Gastrocnemius medialis (tissue), 4 donors: ENCODE results near the gene TMEM187. TPM values are rescaled to one million over a fixed set of nuclear protein-coding genes. Genes with fewer than 3 reads are reported as not detected.

Experiments
- ATAC-seq, 2 donors: fragments of 150-250 bp; one replicate each; pipeline ENCODE4 v1.9.1; 2016
- DNase-seq, 2 donors: peaks; one replicate each; pipeline ENCODE4 v3.0.0-alpha.2; 2019
- H3K27ac ChIP-seq, 4 donors: fragments of 200-600 bp; sonication (generic); 1 replicate in 1 of 4; 2 replicates in 3 of 4; pipeline ENCODE4 v1.5.1; 2016 to 2018; ENCODE audit warnings: mild to moderate bottlenecking in 2 of 4, moderate library complexity in 1 of 4
- H3K27me3 ChIP-seq, 3 donors: fragments of 200-600 bp; sonication (generic) in 2 of 3; 1 replicate in 1 of 3; 2 replicates in 2 of 3; pipeline versions ENCODE4 v1.5.1 to v1.6.0; 2016 to 2019; ENCODE audit warnings: mild to moderate bottlenecking in 1 of 3, moderate library complexity in 1 of 3
- H3K36me3 ChIP-seq, 2 donors: fragments of 200-600 bp; sonication (generic) in 1 of 2; one replicate each; pipeline ENCODE4 v1.5.1; 2017 to 2018
- H3K4me1 ChIP-seq, 2 donors: fragments of 200-600 bp; sonication (generic) in 1 of 2; one replicate each; pipeline ENCODE4 v1.5.1; 2016 to 2017; ENCODE audit warnings: mild to moderate bottlenecking in 2 of 2
- H3K4me3 ChIP-seq, 4 donors: fragments of 200-600 bp; sonication (generic) in 3 of 4; 1 replicate in 1 of 4; 2 replicates in 3 of 4; pipeline ENCODE4 v1.5.1; 2016 to 2019; ENCODE audit warnings: mild to moderate bottlenecking in 2 of 4
- H3K9me3 ChIP-seq, 3 donors: fragments of 200-600 bp; sonication (generic) in 2 of 3; 1 replicate in 1 of 3; 2 replicates in 2 of 3; pipeline ENCODE4 v1.5.1; 2016 to 2019
- CTCF ChIP-seq, 5 experiments: fragments of 450-650 bp in 3 of 5; fragments of 200-600 bp in 2 of 5; sonication (generic) in 2 of 5; IDR thresholded peaks in 4 of 5; conservative IDR thresholded peaks in 1 of 5; 1 replicate in 4 of 5; 2 replicates in 1 of 5; pipeline ENCODE4 v1.5.1; 2016 to 2019; ENCODE audit warnings: antibody characterized with exemption in 5 of 5, mild to moderate bottlenecking in 3 of 5, moderate library complexity in 3 of 5
- POLR2A ChIP-seq, 2 donors: fragments of 450-650 bp; IDR thresholded peaks; one replicate each; pipeline ENCODE4 v1.6.1; 2017; ENCODE audit warnings: antibody characterized with exemption in 2 of 2, mild to moderate bottlenecking in 2 of 2, moderate library complexity in 2 of 2
- in situ Hi-C, 4 donors: fragments of 200-750 bp; cut with MboI; loops; one replicate each; pipeline versions ENCODE4 v1.15.0 to v1.8.0; 2017; ENCODE audit warnings: low sequenced_read_pairs in 4 of 4
- intact Hi-C: fragments of 100-400 bp; cut with DNase I; formaldehyde crosslinking; loops from one replicate; pipeline ENCODE4 v1.15.1; 2023; ENCODE audit warnings: low total_unique reads
- total RNA-seq, 4 donors: library from RNA; depleted of rRNA; stranded (reverse); fragments of >200 nt; gene quantifications; one replicate each; pipeline versions ENCODE4 v1.1.0 to v1.2.3, GENCODE V29; 2016

The TMEM187 gene
- total RNA-seq, 4 donors from 2014 or later = 1.3 to 8.6 (median 3.8) TPM

GRCh38 chrX:153955228-153955732, 17.3 kb upstream of the TMEM187 start:
- intact Hi-C loops (loop anchor here (10.0 kb wide), 1 partner anchor 1000 kb away; no protein-coding TSS in a partner anchor), in situ Hi-C loops (loop anchor here in 3 of 4 donors (25.0 kb wide), 4 partner anchors 107 to 993 kb away; partner anchors contain the start of genes IDH3G (in 2 of the 3), SRPK3 (in 2 of the 3), SSR4 (in 2 of the 3) and G6PD (in 1 of the 3))
- H3K4me1 ChIP-seq = no peaks in the 10 kb centered on the region
- no peak overlapping the region for H3K27ac ChIP-seq
- no peak overlapping the region for H3K4me3 ChIP-seq
- no peaks in the 10 kb centered on the region for H3K27me3 ChIP-seq
- no peaks in the 10 kb centered on the region for H3K9me3 ChIP-seq
- ATAC-seq (no peak), DNase-seq (no peak)
- H3K36me3 ChIP-seq = peaks cover 0 to 80% of the 10 kb centered on the region in 2 donors
- TF ChIP-seq CTCF (IDR thresholded peaks at IDR 0.05 in 4 of 5, conservative IDR thresholded peaks at IDR 0.05 in 1 of 5) (no peak), POLR2A (IDR thresholded peaks at IDR 0.05) (no peak)

GRCh38 chrX:153956044-153956907, 16.3 kb upstream of the TMEM187 start:
- DNase-seq = no peak
- no peak for ATAC-seq
- H3K27ac ChIP-seq = no peak overlapping the region
- H3K27me3 ChIP-seq = no peaks in the 10 kb centered on the region
- no peak for TF ChIP-seq POLR2A (IDR thresholded peaks at IDR 0.05)
- TF ChIP-seq CTCF (IDR thresholded peaks at IDR 0.05 in 4 of 5, conservative IDR thresholded peaks at IDR 0.05 in 1 of 5) = no peak
- intact Hi-C loops = loop anchor here (10.0 kb wide), 1 partner anchor 1001 kb away; no protein-coding TSS in a partner anchor
- H3K9me3 ChIP-seq = no peaks in the 10 kb centered on the region
- peaks cover 0 to 78% of the 10 kb centered on the region in 2 donors for H3K36me3 ChIP-seq
- no peaks in the 10 kb centered on the region for H3K4me1 ChIP-seq
- in situ Hi-C loops = loop anchor here in 3 of 4 donors (25.0 kb wide), 4 partner anchors 106 to 994 kb away; partner anchors contain the start of genes IDH3G (in 2 of the 3), SRPK3 (in 2 of the 3), SSR4 (in 2 of the 3) and G6PD (in 1 of the 3)
- no peak overlapping the region for H3K4me3 ChIP-seq

- Histone ChIP-seq H3K36me3 (peaks cover 0 to 78% of the 10 kb centered on the region in 2 donors), H3K27ac (no peak overlapping the region), H3K4me1 (no peaks in the 10 kb centered on the region), H3K9me3 (no peaks in the 10 kb centered on the region), H3K27me3 (no peaks in the 10 kb centered on the region), H3K4me3 (no peak overlapping the region)
- ATAC-seq (no peak), DNase-seq (no peak)
- intact Hi-C loops = loop anchor here (10.0 kb wide), 1 partner anchor 1002 kb away; no protein-coding TSS in a partner anchor
- in situ Hi-C loops = loop anchor here in 3 of 4 donors (25.0 kb wide), 4 partner anchors 105 to 995 kb away; partner anchors contain the start of genes IDH3G (in 2 of the 3), SRPK3 (in 2 of the 3), SSR4 (in 2 of the 3) and G6PD (in 1 of the 3)
- TF ChIP-seq CTCF (IDR thresholded peaks at IDR 0.05 in 4 of 5, conservative IDR thresholded peaks at IDR 0.05 in 1 of 5) (no peak), POLR2A (IDR thresholded peaks at IDR 0.05) (no peak)
Observed at GRCh38 chrX:153957224-153957623, 15.3 kb upstream of the TMEM187 start.

GRCh38 chrX:153958605-153959004, 13.9 kb upstream of the TMEM187 start:
- H3K4me3 ChIP-seq = no peak overlapping the region
- in situ Hi-C loops (loop anchor here in 3 of 4 donors (25.0 kb wide), 4 partner anchors 104 to 996 kb away; partner anchors contain the start of genes IDH3G (in 2 of the 3), SRPK3 (in 2 of the 3), SSR4 (in 2 of the 3) and G6PD (in 1 of the 3)), intact Hi-C loops (loop anchor here (10.0 kb wide), 1 partner anchor 1004 kb away; no protein-coding TSS in a partner anchor)
- DNase-seq (no peak), ATAC-seq (no peak)
- H3K27ac ChIP-seq = no peak overlapping the region
- no peaks in the 10 kb centered on the region for H3K4me1 ChIP-seq
- no peaks in the 10 kb centered on the region for H3K9me3 ChIP-seq
- H3K36me3 ChIP-seq = peaks cover 0 to 78% of the 10 kb centered on the region in 2 donors
- no peaks in the 10 kb centered on the region for H3K27me3 ChIP-seq
- TF ChIP-seq CTCF (IDR thresholded peaks at IDR 0.05 in 4 of 5, conservative IDR thresholded peaks at IDR 0.05 in 1 of 5) (no peak), POLR2A (IDR thresholded peaks at IDR 0.05) (no peak)
